AG04450 (cell line): ENCODE data around the gene XCR1. TPM values are rescaled to one million over a fixed set of nuclear protein-coding genes. Genes with fewer than 3 reads are reported as not detected.

Experiments used
- CTCF ChIA-PET: fragments of 300-600, 350-600 bp; formaldehyde crosslinking; extraction: SDS; loops from one replicate; lab custom pipeline; 2022; ENCODE audit warnings: antibody characterized with exemption, inconsistent platforms; lab: Charles Lee
- POLR2A ChIA-PET: fragments of 350-600 bp; formaldehyde crosslinking; extraction: SDS; loops from one replicate; lab custom pipeline; 2021; ENCODE audit warnings: antibody characterized with exemption, inconsistent platforms; lab: Yijun Ruan, JAX
- DNase-seq: peaks from one replicate; pipeline ENCODE4 v3.0.0-alpha.2; 2011; ENCODE audit warnings: low read depth, low spot score
- H3K27ac ChIP-seq: one replicate; pipeline ENCODE4 v1.5.1; 2012; ENCODE audit warnings: low read depth, low read length, control low read depth
- H3K27me3 ChIP-seq: one replicate; pipeline ENCODE4 v1.6.0; 2012; ENCODE audit warnings: low read length; ENCODE audit not compliant: control insufficient read depth, insufficient read depth
- H3K4me3 ChIP-seq: 2 replicates; pipeline ENCODE4 v1.5.1; 2011; ENCODE audit warnings: mild to moderate bottlenecking, low read depth, low read length, control low read depth
- H3K9me3 ChIP-seq: 2 replicates; pipeline ENCODE4 v1.5.1; 2012; ENCODE audit warnings: low read length; ENCODE audit not compliant: control insufficient read depth, insufficient read depth
- CTCF ChIP-seq: IDR thresholded peaks from 2 replicates; pipeline ENCODE4 v1.5.1; 2011; ENCODE audit warnings: low read depth, low read length, control low read depth, inconsistent platforms
- polyA plus RNA-seq: library from polyadenylated mRNA; depleted of rRNA; stranded (reverse); fragments of >200 nt; gene quantifications from 2 replicates; pipeline ENCODE4 v1.2.3, GENCODE V29; 2011

XCR1 gene
- polyA plus RNA-seq, 1 experiment = not detected

GRCh38 chr3:45985532-45986302, 41.6 kb downstream of the XCR1 start:
- Histone ChIP-seq H3K4me3 (no peak overlapping the region), H3K27ac (peak overlapping the region; percentile 92), H3K9me3 (no peaks in the 10 kb centered on the region), H3K27me3 (no peaks in the 10 kb centered on the region)
- TF ChIP-seq CTCF = no peak
- no peak for DNase-seq
- ChIA-PET POLR2A (interaction anchor here (1.4 kb wide), 1 partner anchor 13 kb away, joined by 8 read pairs; no protein-coding TSS in a partner anchor), CTCF (interaction anchor here (1.1 to 2.2 kb wide), 3 partner anchors 47 to 94 kb away, joined by 4 to 9 read pairs (median 4); no protein-coding TSS in a partner anchor)

- Histone ChIP-seq H3K9me3 (no peaks in the 10 kb centered on the region), H3K27me3 (no peaks in the 10 kb centered on the region), H3K4me3 (no peak overlapping the region; the same call in 1 of the 2 replicates), H3K27ac (peak overlapping the region; percentile 92)
- TF ChIP-seq CTCF = no peak
- ChIA-PET POLR2A (interaction anchor here (1.3 kb wide), 1 partner anchor 12 kb away, joined by 5 read pairs; no protein-coding TSS in a partner anchor), CTCF (interaction anchor here (1.1 to 1.6 kb wide), 3 partner anchors 9 to 95 kb away, joined by 4 to 5 read pairs (median 4); no protein-coding TSS in a partner anchor)
- DNase-seq = peak; percentile 73
These were observed 42.7 kb downstream of the XCR1 start for GRCh38 chr3:45984331-45985312.

DNA sequence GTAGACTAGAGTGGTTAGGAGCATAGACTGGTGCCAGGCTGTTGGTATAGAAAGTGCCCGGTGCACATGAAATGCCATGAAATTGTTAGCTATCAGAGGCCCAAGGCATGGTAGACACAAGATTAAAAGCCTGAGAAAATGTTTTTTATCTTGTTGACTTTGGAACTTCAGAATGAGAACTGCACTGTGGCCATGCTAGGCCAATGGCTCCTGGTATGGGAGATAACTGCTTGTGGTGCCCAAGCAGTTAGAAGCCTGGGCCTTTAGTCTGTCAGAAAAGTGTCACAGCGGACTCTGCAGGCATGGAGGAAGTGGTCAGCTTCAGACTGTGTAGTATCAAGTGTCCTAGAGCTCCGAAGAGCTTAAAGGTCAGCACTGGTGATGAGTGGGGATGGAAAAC, 43.5 kb downstream of the XCR1 start:
- TF ChIP-seq CTCF = no peak
- ChIA-PET POLR2A (interaction anchor here (1.3 kb wide), 1 partner anchor 11 kb away, joined by 5 read pairs; no protein-coding TSS in a partner anchor), CTCF (interaction anchor here (1.3 to 1.6 kb wide), 2 partner anchors 10 to 95 kb away, joined by 4 to 5 read pairs; no protein-coding TSS in a partner anchor)
- Histone ChIP-seq H3K27me3 (no peaks in the 10 kb centered on the region), H3K4me3 (no peak overlapping the region), H3K27ac (no peak overlapping the region), H3K9me3 (no peaks in the 10 kb centered on the region)
- no peak for DNase-seq

- Histone ChIP-seq H3K9me3 (no peaks in the 10 kb centered on the region), H3K4me3 (no peak overlapping the region), H3K27me3 (no peaks in the 10 kb centered on the region), H3K27ac (no peak overlapping the region)
- no peak for DNase-seq
- no peak for TF ChIP-seq CTCF
- ChIA-PET POLR2A (interaction anchor here (1.0 kb wide), 1 partner anchor 9 kb away, joined by 6 read pairs; no protein-coding TSS in a partner anchor), CTCF (interaction anchor here (1.6 to 2.4 kb wide), 2 partner anchors 43 to 98 kb away, joined by 7 to 8 read pairs; no protein-coding TSS in a partner anchor)
These were observed 45.8 kb downstream of the XCR1 start for GRCh38 chr3:45981346-45982074.
